GM19324 (cell line): ENCODE data around the gene GLI3.

Source experiments
- ATAC-seq: cut with Tn5 transposase; IDR thresholded peaks from one replicate; pipeline ENCODE4 v1.9.1; 2021; ENCODE audit warnings: mild to moderate bottlenecking, moderate library complexity; ENCODE audit not compliant: unreplicated experiment, low FRiP score

GLI3 gene

DNA sequence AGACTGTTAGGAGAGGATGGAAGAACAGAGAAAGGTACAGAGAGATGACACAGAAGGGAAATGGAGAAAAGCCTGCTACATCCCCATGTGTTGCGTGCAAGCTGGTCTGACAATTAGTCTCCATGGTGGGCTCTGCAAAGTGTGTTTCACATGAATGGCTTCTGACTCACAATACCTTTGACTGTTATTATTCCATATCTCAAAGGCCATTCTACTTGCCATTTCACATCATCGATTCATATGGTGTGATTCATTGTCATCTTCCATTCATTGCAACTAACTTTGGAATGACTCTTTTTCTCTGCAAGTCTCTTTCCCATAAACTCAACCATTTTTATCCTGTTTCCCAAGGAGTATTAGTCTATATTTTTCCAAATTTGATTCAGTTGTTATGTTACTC lies 325.2 kb downstream of the GLI3 start:
- ATAC-seq = no peak
